GM19395 (cell line): ENCODE measurements around the gene ROMO1.
"Not testable (repeated sequence)": the region's sequence is repeated elsewhere in the genome, so short reads cannot be mapped to it uniquely, and the experiment has no call there.

ENCODE experiments used
- ATAC-seq: cut with Tn5 transposase; IDR thresholded peaks from one replicate; pipeline ENCODE4 v1.9.1; 2021; ENCODE audit warnings: mild to moderate bottlenecking, moderate library complexity; ENCODE audit not compliant: unreplicated experiment

ROMO1 gene

GRCh38 chr20:35709259-35709658, 10.1 kb downstream of the ROMO1 start:
- ATAC-seq: no peak

- no peak for ATAC-seq
Observed at GRCh38 chr20:35710039-35710438, 10.8 kb downstream of the ROMO1 start.

GRCh38 chr20:35710884-35711587, 11.8 kb downstream of the ROMO1 start:
- no peak for ATAC-seq

- no peak for ATAC-seq
Observed at GRCh38 chr20:35711588-35712209, 12.5 kb downstream of the ROMO1 start.

- ATAC-seq: not testable (repeated sequence)
Observed at GRCh38 chr20:35713120-35713519, 13.9 kb downstream of the ROMO1 start.

GRCh38 chr20:35714127-35714526, 14.9 kb downstream of the ROMO1 start:
- ATAC-seq: no peak

GRCh38 chr20:35715652-35716051, 16.4 kb downstream of the ROMO1 start:
- no peak for ATAC-seq

- ATAC-seq: no peak
Observed at GRCh38 chr20:35716330-35716729, 17.1 kb downstream of the ROMO1 start.

GRCh38 chr20:35718321-35718720, 19.1 kb downstream of the ROMO1 start:
- not testable (repeated sequence) for ATAC-seq

GRCh38 chr20:35718972-35719635, 19.9 kb downstream of the ROMO1 start:
- ATAC-seq: no peak

- ATAC-seq: no peak
Observed at GRCh38 chr20:35719717-35720116, 20.5 kb downstream of the ROMO1 start.

- no peak for ATAC-seq
Observed at GRCh38 chr20:35720165-35721123, 21.2 kb downstream of the ROMO1 start.

GRCh38 chr20:35721219-35721618, 22.0 kb downstream of the ROMO1 start:
- ATAC-seq: no peak

- ATAC-seq: no peak
Observed at GRCh38 chr20:35721621-35722020, 22.4 kb downstream of the ROMO1 start.

- not testable (repeated sequence) for ATAC-seq
Observed at GRCh38 chr20:35723275-35723639, 24.1 kb downstream of the ROMO1 start.

- ATAC-seq: not testable (repeated sequence)
Observed at GRCh38 chr20:35723652-35724320, 24.6 kb downstream of the ROMO1 start.

- ATAC-seq: no peak
Observed at GRCh38 chr20:35724321-35725230, 25.4 kb downstream of the ROMO1 start.

- ATAC-seq: no peak
Observed at GRCh38 chr20:35726842-35727711, 27.9 kb downstream of the ROMO1 start.
